SKM-1 treated with dmso at 0.1 percent for 144 hours (cell line): ENCODE data around the gene CBLN2.
A peak's percentile ranks its signal among the peaks of the same experiment; 100 is the strongest.

ENCODE experiments used
- DNase-seq: peaks from one replicate; lab custom pipeline; 2025; ENCODE audit not compliant: unreplicated experiment; lab: John Stamatoyannopoulos, UW

The CBLN2 gene

GRCh38 chr18:72544092-72544886, at the start of gene CBLN2:
Gene CBLN2 (minus strand): TSS chr18:72544342. CDS start chr18:72542160, 2,182 bp downstream.
- peak; percentile 50 for DNase-seq

DNA sequence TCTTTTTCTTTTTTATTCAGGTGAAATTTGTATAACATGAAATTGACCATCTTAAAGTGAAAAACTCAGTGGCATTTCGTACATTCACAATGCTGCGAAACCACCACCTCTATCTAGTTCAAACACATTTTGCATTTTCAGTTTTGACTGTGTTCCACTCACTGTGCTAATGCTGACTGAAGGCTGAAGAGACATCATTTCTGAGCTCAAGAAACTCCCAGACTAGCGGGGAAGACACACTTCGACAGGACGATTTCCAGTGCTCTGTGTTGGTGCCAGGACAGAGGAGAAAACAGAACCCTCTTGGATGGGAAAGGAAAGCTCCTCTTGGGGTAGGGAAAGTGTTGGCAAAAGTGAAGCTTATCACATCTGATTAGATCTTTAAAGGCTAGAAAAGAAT, 44.2 kb upstream of the CBLN2 start:
- no peak for DNase-seq

GRCh38 chr18:72584787-72585186, 40.6 kb upstream of the CBLN2 start:
- DNase-seq: no peak

DNA sequence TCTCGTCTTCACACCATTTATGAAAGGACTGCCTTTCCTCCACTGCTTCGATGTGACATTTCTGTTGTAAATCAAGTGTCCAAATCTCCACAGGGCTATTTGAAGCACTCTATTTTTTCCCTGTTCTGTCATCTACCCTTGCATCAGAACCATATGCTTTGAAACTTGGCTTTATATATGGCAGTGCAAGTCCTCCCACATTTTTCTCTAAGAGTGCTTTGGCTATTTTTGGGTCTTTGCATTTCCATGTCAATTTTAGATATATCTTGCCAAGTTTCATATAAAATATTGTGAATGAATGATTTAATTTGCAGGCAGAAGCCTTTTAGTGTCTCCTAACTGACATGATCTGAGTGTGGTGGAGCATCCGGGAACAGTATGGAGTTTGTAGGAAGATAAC, 37.8 kb upstream of the CBLN2 start:
- DNase-seq: no peak

- DNase-seq: no peak
Observed at GRCh38 chr18:72572896-72573295, 28.8 kb upstream of the CBLN2 start.

- DNase-seq: no peak
Observed at GRCh38 chr18:72566290-72566689, 22.1 kb upstream of the CBLN2 start.

DNA sequence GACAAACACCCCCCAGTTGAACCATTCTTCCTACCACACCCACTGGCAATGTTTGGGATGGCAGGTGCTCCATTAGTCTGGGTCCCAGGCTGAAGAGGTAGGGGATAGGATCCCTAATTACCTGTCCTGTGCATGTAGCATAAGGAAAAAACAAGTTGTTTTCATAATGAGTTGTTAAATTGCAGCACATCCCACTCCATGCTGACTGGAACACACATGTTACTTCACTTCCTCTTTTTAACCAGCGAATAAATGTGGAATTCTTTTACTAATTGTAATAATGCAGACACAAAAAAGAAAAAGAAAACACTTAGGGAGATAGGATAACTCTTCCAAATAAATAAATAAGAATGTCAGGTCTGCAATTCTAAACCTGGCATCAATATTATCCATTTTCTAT, 11.8 kb upstream of the CBLN2 start:
- peak; percentile 3 for DNase-seq

GRCh38 chr18:72555101-72555500, 11.0 kb upstream of the CBLN2 start:
- no peak for DNase-seq

DNA sequence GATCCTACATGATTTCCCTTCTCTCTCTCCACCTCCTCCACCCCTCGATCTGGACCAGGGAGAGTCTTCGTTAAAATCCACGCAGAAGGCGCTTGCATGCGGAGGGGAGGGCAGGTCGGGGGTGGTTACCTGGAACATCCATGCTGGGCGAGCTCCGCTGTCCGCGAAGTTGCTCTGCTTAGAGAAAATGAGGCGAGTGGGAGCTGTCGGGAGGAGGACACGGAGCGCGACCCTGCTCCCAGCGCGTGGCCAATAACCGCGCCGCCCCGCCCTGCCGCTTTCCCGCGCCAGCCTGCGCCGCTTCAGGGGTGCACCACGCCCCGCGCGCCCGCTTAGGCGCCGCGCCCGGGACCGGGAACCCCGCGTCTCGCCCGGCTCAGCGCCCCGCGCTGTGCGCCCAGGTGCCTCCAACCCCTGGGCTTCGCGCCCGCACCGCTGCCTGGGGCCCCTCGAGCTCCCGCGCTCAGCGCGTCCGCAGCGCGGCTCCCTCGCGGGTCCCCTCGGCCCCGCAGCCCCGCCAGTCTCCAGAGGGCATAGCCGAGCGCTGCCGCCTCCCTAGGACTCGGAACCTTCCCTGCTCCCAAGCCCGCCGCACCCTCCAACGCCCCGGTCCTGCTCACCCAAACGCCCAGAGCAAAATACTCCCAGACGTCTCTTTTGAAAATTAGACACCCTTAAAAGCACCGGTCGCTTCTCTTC, 636 bp downstream of the CBLN2 start:
- DNase-seq: no peak

DNA sequence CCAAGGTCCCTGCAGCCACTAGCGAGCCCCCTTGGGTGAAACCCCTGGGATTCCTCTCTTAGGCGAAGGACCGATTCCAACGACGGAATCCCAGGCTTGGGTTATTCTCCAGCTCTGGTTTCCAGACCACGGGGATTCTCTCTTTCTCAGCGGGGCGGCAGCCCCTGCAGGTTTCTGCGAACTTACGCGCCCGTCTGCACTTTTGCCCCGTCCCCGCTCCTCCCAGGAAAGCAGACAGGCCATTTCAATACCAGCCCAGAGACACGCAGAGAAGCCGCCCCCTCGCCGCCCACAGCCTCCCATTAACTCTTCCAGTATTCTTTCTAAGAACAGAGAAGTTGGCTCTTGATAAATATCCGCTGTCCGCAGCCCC, 1.2 kb downstream of the CBLN2 start:
- no peak for DNase-seq

DNA sequence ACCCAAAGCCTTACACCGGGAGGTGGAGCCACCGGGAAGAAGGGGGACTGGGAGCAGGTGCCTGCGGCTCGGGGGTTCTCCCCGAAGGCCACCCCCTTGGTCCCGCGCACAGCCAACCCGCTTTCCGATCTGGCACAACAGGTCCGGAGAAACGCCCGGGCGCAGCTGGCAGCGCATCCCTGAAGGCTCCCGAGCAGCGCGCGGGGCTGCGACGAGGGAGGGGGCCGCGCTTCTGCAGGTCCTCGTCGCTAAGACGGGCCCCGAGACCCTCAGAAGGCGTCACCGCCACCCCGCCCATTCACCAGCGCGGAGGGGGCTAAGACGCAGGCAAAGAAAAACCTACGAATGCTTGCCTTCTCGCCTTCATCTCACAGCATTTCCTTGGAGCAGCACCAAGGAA, 1.8 kb downstream of the CBLN2 start:
- no peak for DNase-seq

GRCh38 chr18:72541871-72542332, 2.2 kb downstream of the CBLN2 start:
- no peak for DNase-seq

DNA sequence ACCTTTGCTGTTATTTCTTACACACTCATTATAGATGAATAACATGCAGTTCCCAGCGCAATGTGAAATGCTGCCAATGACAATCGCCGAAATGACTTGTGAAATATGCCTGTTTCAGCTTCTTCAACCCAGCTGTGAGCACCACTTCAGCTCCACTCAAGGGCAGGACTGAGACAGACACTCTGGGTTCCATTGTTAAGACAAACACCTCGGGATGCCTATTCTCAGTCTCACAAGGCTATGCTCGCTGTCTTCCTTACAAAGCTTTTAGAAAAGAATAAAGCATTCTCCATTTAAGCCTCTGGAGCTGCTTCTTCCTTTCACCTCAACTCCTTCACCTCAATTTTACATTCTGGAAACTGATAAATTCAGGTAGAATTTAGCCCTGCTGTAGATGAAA, 4.2 kb downstream of the CBLN2 start:
- DNase-seq: no peak

DNA sequence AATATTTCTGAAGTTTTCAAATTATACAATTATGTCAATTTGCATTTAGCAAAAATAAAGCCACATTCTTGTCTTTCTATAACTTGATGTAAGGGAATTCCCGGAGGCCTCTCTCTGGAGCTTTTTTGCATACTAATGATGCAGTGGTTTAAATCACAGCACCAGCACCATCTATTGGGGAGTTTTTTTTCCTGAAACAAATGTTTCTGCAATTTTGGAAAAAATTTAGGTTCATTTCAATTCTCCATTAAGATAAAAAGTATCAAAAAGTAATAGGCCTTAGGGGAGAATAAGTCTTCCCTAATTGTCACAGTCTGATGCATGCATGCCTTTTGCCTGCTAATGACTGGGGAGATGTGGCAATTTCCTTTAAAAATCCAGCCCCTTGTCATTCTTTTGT, 13.5 kb downstream of the CBLN2 start:
- no peak for DNase-seq

GRCh38 chr18:72504866-72505265, 39.3 kb downstream of the CBLN2 start:
- DNase-seq: no peak

GRCh38 chr18:72502671-72503431, 41.3 kb downstream of the CBLN2 start:
- DNase-seq: no peak

DNA sequence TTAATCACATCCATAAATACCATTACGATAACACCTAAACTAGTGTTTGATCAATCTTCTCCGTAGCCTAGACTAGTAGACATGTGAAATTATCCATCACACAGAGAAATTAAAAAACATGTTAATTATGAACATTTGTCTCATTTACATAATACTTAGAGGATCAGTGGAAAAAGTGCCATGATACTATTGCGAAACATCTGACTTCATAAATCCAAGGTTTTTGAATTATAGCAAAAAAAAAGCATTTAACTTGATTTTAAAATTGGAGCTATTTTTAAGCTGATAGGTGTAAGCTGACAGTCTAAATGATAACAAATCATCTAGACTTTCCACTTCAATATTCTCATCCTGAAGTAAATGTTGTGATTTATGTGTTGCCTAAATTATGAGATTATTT, 51.6 kb downstream of the CBLN2 start:
- DNase-seq: no peak
